DMS114 treated with DMSO at 0.1 percent for 48 hours (cell line): ENCODE data around the gene KCNC1.

Experiments used
- DNase-seq: peaks from one replicate; lab custom pipeline; 2025; ENCODE audit not compliant: unreplicated experiment; lab: John Stamatoyannopoulos, UW

The KCNC1 gene

GRCh38 chr11:17814546-17814945 is 80.0 kb downstream of the KCNC1 start:
- no peak for DNase-seq

DNA sequence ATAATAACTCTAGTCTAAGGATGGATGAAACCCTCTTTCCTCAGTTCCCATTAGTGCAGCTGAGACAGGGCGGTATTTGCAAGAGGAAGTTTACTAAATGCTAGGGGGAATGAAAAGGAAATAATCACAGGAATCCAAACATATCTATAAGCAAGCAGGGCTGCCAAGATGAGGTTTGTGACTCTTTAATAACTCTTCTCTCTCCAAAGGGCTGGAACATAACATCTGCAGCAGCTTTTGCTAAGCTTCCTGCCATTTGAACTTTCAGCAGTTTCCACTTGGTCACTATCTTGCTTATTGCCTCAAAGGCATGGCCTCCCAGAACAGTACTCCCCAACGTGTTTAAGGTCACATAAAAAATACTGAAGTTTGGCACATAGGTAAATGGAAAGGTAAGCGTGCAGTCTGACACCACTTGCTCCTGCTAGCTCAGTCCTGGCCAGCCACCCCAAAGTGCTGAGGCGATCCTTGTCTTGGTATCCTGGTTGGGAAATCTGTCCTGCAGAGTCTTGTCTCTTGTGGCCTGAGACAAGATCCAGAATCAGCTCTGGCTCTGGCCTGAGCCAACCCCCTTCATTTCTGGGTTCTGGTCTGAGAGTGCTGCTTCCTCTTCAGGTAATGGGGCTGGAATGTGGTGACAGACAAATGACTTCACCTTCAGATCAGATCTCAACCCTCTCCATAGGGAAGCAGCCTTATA is 81.8 kb downstream of the KCNC1 start:
- DNase-seq = no peak

- DNase-seq = no peak
Measured at GRCh38 chr11:17821648-17822400, 87.2 kb downstream of the KCNC1 start.

DNA sequence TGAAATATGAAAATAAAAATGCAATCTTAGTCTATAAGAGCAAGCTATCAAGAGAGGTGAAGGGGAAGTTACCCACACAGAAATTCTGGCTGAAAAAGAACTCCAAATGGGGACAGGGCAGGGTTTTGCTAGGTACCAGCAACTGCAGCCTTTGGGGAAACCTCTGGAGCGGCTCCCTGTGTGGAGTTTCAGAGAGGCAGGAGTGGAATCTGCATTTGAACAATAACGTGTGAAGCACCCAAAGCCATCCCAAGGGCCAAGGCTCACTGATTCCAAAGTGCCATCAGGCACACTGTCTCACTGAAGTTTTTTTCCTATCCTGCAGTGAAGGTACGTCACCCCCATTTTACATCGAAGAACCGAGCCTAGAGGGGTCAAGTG is 87.8 kb downstream of the KCNC1 start:
- DNase-seq = no peak

DNA sequence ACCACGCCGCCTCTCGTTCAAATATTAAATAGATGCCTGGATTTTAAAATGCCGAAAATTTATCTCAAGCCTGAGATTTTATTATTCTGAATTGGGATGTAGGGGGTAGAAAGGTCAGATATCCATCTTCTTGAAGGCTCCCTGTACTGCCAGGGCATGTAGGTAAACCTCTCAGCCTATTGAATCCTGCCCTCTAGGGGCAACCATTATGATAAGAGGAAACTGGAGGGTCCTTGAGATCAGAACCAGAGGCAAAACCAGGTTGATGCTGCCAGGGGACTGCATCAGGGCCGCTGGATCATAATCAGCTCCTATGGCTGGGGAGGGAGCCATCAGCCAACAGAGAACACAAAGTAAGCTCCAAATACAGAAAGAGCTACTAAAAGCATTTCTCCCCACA is 92.4 kb downstream of the KCNC1 start:
- DNase-seq = no peak

- no peak for DNase-seq
Measured at GRCh38 chr11:17828311-17828751, 93.8 kb downstream of the KCNC1 start.

DNA sequence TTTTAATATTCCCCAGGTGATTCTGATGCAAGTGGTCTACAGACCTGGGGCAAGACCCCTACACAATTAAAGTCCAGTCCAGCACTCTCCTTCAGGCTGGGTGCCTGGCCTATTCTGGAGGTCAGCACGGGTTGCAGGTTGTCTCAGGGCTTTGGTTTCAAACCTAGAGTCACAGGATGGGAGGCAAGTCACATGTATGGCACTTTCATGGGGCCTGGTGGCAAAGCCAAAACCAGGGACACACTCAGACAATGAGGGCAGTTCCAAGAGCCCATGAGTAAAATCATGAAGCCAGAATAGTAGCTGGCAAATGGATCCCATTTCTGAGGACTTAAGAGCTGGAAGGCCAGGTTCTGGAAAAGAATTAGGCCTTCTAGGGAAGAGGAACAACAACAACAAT is 96.6 kb downstream of the KCNC1 start:
- no peak for DNase-seq

- DNase-seq = no peak
Measured at GRCh38 chr11:17831883-17832282, 97.3 kb downstream of the KCNC1 start.
